SK-N-SH (cell line): ENCODE data around the gene TFCP2L1.

Experiments
- JUND ChIP-seq: IDR thresholded peaks from 2 replicates; pipeline ENCODE4 v1.4.0; 2012
- MXI1 ChIP-seq: IDR thresholded peaks from 2 replicates; pipeline ENCODE4 v1.6.1; 2012; ENCODE audit warnings: mild to moderate bottlenecking, low read depth, low read length, improper control_type of control experiment
- RCOR1 ChIP-seq: fragments of 150-350 bp; IDR thresholded peaks from 2 replicates; pipeline ENCODE4 v1.6.1; 2017; ENCODE audit warnings: antibody characterized with exemption, low read length
- SMC3 ChIP-seq: IDR thresholded peaks from 2 replicates; pipeline ENCODE4 v1.6.1; 2012; ENCODE audit warnings: low read depth, low read length, improper control_type of control experiment
- TEAD4 ChIP-seq: IDR thresholded peaks from 2 replicates; pipeline ENCODE4 v1.4.0; 2012; ENCODE audit warnings: mild to moderate bottlenecking, borderline replicate concordance; ENCODE audit not compliant: insufficient read depth
- TF ChIP-seq, protein P1 (sequence below): IDR thresholded peaks from 2 replicates; pipeline ENCODE4 v1.6.1; 2012; ENCODE audit warnings: mild to moderate bottlenecking, low read depth, low read length, moderate library complexity
- TF ChIP-seq, protein P2 (sequence below): fragments of 200-600 bp; sonication (generic); IDR thresholded peaks from 2 replicates; pipeline ENCODE4 v1.6.1; 2017; ENCODE audit warnings: antibody characterized with exemption, mild to moderate bottlenecking, moderate library complexity

DNA sequence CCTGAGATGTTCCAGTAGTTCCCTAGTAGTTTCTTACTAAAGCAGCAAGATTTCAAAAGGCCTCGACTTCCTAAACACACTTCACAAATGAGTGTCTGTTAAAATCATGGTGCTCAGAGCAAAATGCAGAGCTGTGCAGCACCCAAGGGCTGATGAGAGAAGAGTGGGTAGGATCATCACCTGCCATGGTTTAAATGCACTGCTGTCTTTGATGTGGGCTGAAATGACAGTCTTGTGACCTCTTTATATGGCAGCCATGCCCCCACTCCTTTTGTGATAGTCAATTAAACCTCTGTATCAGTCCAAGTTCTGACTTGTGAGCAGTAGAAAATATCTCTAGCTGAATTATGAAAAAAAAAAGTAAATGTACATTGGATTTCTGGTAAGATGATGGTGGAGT, 107.1 kb downstream of the TFCP2L1 start:
- TF ChIP-seq SMC3 (no peak), JUND (no peak), TEAD4 (no peak), MXI1 (no peak), RCOR1 (no peak)
- TF ChIP-seq, protein P1, sequence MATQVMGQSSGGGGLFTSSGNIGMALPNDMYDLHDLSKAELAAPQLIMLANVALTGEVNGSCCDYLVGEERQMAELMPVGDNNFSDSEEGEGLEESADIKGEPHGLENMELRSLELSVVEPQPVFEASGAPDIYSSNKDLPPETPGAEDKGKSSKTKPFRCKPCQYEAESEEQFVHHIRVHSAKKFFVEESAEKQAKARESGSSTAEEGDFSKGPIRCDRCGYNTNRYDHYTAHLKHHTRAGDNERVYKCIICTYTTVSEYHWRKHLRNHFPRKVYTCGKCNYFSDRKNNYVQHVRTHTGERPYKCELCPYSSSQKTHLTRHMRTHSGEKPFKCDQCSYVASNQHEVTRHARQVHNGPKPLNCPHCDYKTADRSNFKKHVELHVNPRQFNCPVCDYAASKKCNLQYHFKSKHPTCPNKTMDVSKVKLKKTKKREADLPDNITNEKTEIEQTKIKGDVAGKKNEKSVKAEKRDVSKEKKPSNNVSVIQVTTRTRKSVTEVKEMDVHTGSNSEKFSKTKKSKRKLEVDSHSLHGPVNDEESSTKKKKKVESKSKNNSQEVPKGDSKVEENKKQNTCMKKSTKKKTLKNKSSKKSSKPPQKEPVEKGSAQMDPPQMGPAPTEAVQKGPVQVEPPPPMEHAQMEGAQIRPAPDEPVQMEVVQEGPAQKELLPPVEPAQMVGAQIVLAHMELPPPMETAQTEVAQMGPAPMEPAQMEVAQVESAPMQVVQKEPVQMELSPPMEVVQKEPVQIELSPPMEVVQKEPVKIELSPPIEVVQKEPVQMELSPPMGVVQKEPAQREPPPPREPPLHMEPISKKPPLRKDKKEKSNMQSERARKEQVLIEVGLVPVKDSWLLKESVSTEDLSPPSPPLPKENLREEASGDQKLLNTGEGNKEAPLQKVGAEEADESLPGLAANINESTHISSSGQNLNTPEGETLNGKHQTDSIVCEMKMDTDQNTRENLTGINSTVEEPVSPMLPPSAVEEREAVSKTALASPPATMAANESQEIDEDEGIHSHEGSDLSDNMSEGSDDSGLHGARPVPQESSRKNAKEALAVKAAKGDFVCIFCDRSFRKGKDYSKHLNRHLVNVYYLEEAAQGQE, result no peak
- TF ChIP-seq, protein P2, sequence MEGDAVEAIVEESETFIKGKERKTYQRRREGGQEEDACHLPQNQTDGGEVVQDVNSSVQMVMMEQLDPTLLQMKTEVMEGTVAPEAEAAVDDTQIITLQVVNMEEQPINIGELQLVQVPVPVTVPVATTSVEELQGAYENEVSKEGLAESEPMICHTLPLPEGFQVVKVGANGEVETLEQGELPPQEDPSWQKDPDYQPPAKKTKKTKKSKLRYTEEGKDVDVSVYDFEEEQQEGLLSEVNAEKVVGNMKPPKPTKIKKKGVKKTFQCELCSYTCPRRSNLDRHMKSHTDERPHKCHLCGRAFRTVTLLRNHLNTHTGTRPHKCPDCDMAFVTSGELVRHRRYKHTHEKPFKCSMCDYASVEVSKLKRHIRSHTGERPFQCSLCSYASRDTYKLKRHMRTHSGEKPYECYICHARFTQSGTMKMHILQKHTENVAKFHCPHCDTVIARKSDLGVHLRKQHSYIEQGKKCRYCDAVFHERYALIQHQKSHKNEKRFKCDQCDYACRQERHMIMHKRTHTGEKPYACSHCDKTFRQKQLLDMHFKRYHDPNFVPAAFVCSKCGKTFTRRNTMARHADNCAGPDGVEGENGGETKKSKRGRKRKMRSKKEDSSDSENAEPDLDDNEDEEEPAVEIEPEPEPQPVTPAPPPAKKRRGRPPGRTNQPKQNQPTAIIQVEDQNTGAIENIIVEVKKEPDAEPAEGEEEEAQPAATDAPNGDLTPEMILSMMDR, result no peak
